ENCODE results near the gene CXCL3.
"Not testable (repeated sequence)": the region's sequence is repeated elsewhere in the genome, so short reads cannot be mapped to it uniquely, and the experiment has no call there.

CXCL3 gene

GRCh38 chr4:74038425-74039314, at the start of gene CXCL3:
CXCL3 (minus strand) TSS chr4:74038689; CDS start chr4:74038611, 78 bp downstream.
- no peak for DNase-seq (ENCODE audit: extremely low read depth in 1 of 2, low read depth in 1 of 2)

- no peak for DNase-seq (ENCODE audit: extremely low read depth in 1 of 2, low read depth in 1 of 2)
These were observed 49.0 kb upstream of the CXCL3 start for GRCh38 chr4:74087481-74087880.

GRCh38 chr4:74085669-74086068, 47.2 kb upstream of the CXCL3 start:
- DNase-seq (ENCODE audit: extremely low read depth in 1 of 2, low read depth in 1 of 2), result no peak

- DNase-seq (ENCODE audit: extremely low read depth in 1 of 2, low read depth in 1 of 2), result no peak
These were observed 46.5 kb upstream of the CXCL3 start for GRCh38 chr4:74084984-74085383.

GRCh38 chr4:74083546-74083945, 45.1 kb upstream of the CXCL3 start:
- no peak for DNase-seq (ENCODE audit: extremely low read depth in 1 of 2, low read depth in 1 of 2)

- DNase-seq (ENCODE audit: extremely low read depth in 1 of 2, low read depth in 1 of 2), result no peak
These were observed 42.5 kb upstream of the CXCL3 start for GRCh38 chr4:74081035-74081434.

- not testable (repeated sequence) for DNase-seq (ENCODE audit: extremely low read depth in 1 of 2, low read depth in 1 of 2)
These were observed 41.9 kb upstream of the CXCL3 start for GRCh38 chr4:74080351-74080750.

- not testable (repeated sequence) for DNase-seq (ENCODE audit: extremely low read depth in 1 of 2, low read depth in 1 of 2)
These were observed 40.5 kb upstream of the CXCL3 start for GRCh38 chr4:74079024-74079423.

GRCh38 chr4:74073358-74073757, 34.9 kb upstream of the CXCL3 start:
- DNase-seq (ENCODE audit: extremely low read depth in 1 of 2, low read depth in 1 of 2), result no peak

GRCh38 chr4:74072739-74073138, 34.2 kb upstream of the CXCL3 start:
- no peak for DNase-seq (ENCODE audit: extremely low read depth in 1 of 2, low read depth in 1 of 2)

- DNase-seq (ENCODE audit: extremely low read depth in 1 of 2, low read depth in 1 of 2), result no peak
These were observed 29.1 kb upstream of the CXCL3 start for GRCh38 chr4:74067586-74067985.

GRCh38 chr4:74066232-74066631, 27.7 kb upstream of the CXCL3 start:
- no peak for DNase-seq (ENCODE audit: extremely low read depth in 1 of 2, low read depth in 1 of 2)

GRCh38 chr4:74065115-74065642, 26.7 kb upstream of the CXCL3 start:
- no peak for DNase-seq (ENCODE audit: extremely low read depth in 1 of 2, low read depth in 1 of 2)

- DNase-seq (ENCODE audit: extremely low read depth in 1 of 2, low read depth in 1 of 2), result no peak
These were observed 25.4 kb upstream of the CXCL3 start for GRCh38 chr4:74063859-74064258.

GRCh38 chr4:74062953-74063352, 24.5 kb upstream of the CXCL3 start:
- no peak for DNase-seq (ENCODE audit: extremely low read depth in 1 of 2, low read depth in 1 of 2)

- DNase-seq (ENCODE audit: extremely low read depth in 1 of 2, low read depth in 1 of 2), result no peak
These were observed 22.9 kb upstream of the CXCL3 start for GRCh38 chr4:74061430-74061829.

GRCh38 chr4:74059161-74059829, 20.8 kb upstream of the CXCL3 start:
- no peak for DNase-seq (ENCODE audit: extremely low read depth in 1 of 2, low read depth in 1 of 2)

GRCh38 chr4:74058048-74058651, 19.7 kb upstream of the CXCL3 start:
- DNase-seq (ENCODE audit: extremely low read depth in 1 of 2, low read depth in 1 of 2), result no peak

- DNase-seq (ENCODE audit: extremely low read depth in 1 of 2, low read depth in 1 of 2), result no peak
These were observed 19.1 kb upstream of the CXCL3 start for GRCh38 chr4:74057588-74057987.

GRCh38 chr4:74056858-74057562, 18.5 kb upstream of the CXCL3 start:
- no peak for DNase-seq (ENCODE audit: extremely low read depth in 1 of 2, low read depth in 1 of 2)
